Endothelial cell (in vitro differentiated cells): ENCODE results near the gene CIPC. TPM values are rescaled to one million over a fixed set of nuclear protein-coding genes. Genes with fewer than 3 reads are reported as not detected.

Experiments used
- DNase-seq: peaks from one replicate; pipeline ENCODE4 v3.0.0; 2021; ENCODE audit warnings: low spot score
- H3K27ac Mint-ChIP-seq: one replicate; pipeline ENCODE4 v1.8.0; 2021; ENCODE audit warnings: mixed read lengths, inconsistent platforms; ENCODE audit not compliant: unreplicated experiment
- H3K27me3 Mint-ChIP-seq: one replicate; pipeline ENCODE4 v1.8.0; 2021; ENCODE audit warnings: mild to moderate bottlenecking, moderate library complexity, mixed read lengths, inconsistent platforms; ENCODE audit not compliant: unreplicated experiment
- H3K36me3 Mint-ChIP-seq: one replicate; pipeline ENCODE4 v1.8.0; 2021; ENCODE audit warnings: mild to moderate bottlenecking, low read depth, mixed read lengths, inconsistent platforms; ENCODE audit not compliant: unreplicated experiment
- H3K4me1 Mint-ChIP-seq: one replicate; pipeline ENCODE4 v1.8.0; 2021; ENCODE audit warnings: mild to moderate bottlenecking, mixed read lengths, inconsistent platforms; ENCODE audit not compliant: unreplicated experiment
- H3K4me3 Mint-ChIP-seq: one replicate; pipeline ENCODE4 v1.8.0; 2021; ENCODE audit warnings: mild to moderate bottlenecking, mixed read lengths, inconsistent platforms; ENCODE audit not compliant: unreplicated experiment
- H3K9me3 Mint-ChIP-seq: one replicate; pipeline ENCODE4 v1.8.0; 2021; ENCODE audit warnings: mixed read lengths, inconsistent platforms; ENCODE audit not compliant: unreplicated experiment
- CTCF ChIP-seq: fragments of 200-600 bp; sonication (generic); IDR thresholded peaks from one replicate; pipeline ENCODE4 v1.5.0; 2021; ENCODE audit warnings: antibody characterized with exemption; ENCODE audit not compliant: unreplicated experiment
- total RNA-seq: library from RNA; stranded (reverse); fragmentation: NEBNext Ultra II Directional; extraction: Animal tissue kit (Norgen Biotek cat#: 25700); gene quantifications from one replicate; pipeline ENCODE4 v1.2.1, GENCODE V29; 2021; ENCODE audit not compliant: unreplicated experiment

The CIPC gene
- total RNA-seq, 1 donor from 2014 or later: 42.4 TPM

GRCh38 chr14:77082356-77082755, 15.7 kb upstream of the CIPC start:
- Mint-ChIP-seq H3K36me3 (no peaks in the 10 kb centered on the region), H3K4me1 (peaks cover 30% of the 10 kb centered on the region), H3K4me3 (no peak overlapping the region), H3K27ac (no peak overlapping the region), H3K9me3 (no peaks in the 10 kb centered on the region), H3K27me3 (peaks cover 8% of the 10 kb centered on the region)
- DNase-seq: no peak
- TF ChIP-seq CTCF: no peak

- Mint-ChIP-seq H3K27me3 (peaks cover 8% of the 10 kb centered on the region), H3K36me3 (no peaks in the 10 kb centered on the region), H3K27ac (no peak overlapping the region), H3K9me3 (no peaks in the 10 kb centered on the region), H3K4me1 (peaks cover 30% of the 10 kb centered on the region), H3K4me3 (no peak overlapping the region)
- TF ChIP-seq CTCF: no peak
- DNase-seq: no peak
Observed at GRCh38 chr14:77083082-77083481, 15.0 kb upstream of the CIPC start.

DNA sequence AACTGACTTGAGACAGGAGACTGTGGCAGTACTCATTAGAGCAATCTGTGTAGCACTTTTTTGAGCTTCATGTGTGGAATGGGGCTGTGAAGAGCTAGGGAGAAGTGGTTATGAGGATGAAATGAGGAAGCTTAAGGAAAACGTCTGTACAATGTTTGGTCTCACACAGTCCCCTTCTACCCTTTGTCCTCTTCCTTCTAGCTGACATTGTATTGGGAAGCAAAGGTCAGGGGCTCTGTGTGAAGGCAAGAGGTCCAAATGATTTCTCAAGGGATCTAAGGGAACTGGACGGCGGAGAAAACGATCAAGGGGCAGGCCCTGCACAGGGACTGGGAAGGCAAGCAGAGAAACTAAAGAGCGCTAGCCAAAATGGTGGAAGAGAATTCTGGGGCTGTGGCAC, 13.1 kb upstream of the CIPC start:
- H3K4me1 Mint-ChIP-seq: peaks cover 23% of the 10 kb centered on the region
- no peak for TF ChIP-seq CTCF
- no peaks in the 10 kb centered on the region for H3K36me3 Mint-ChIP-seq
- H3K27ac Mint-ChIP-seq: peak overlapping the region; percentile 90
- H3K4me3 Mint-ChIP-seq: no peak overlapping the region
- DNase-seq: no peak
- H3K27me3 Mint-ChIP-seq: peaks cover 8% of the 10 kb centered on the region
- H3K9me3 Mint-ChIP-seq: no peaks in the 10 kb centered on the region

DNA sequence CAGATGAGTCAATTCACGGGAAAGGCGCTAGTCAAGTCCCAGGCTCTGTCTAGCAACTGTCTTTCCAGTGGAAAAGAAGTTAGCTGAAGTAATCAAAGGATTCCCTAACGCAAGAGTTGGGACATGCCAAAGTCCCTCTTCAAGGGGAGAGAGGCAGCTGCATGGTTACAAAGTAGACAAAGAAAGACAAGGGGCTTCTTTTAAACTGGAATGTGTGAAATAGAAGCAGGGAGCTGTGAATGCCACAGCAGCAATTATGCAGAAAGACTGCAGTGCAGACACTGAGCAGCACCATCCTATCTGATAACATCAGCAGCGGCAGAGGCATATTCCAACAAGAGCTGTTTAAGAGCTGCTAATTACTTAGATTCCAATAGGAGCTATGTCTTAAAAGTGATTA, 12.5 kb upstream of the CIPC start:
- peaks cover 23% of the 10 kb centered on the region for H3K4me1 Mint-ChIP-seq
- H3K4me3 Mint-ChIP-seq: no peak overlapping the region
- no peak for TF ChIP-seq CTCF

DNA sequence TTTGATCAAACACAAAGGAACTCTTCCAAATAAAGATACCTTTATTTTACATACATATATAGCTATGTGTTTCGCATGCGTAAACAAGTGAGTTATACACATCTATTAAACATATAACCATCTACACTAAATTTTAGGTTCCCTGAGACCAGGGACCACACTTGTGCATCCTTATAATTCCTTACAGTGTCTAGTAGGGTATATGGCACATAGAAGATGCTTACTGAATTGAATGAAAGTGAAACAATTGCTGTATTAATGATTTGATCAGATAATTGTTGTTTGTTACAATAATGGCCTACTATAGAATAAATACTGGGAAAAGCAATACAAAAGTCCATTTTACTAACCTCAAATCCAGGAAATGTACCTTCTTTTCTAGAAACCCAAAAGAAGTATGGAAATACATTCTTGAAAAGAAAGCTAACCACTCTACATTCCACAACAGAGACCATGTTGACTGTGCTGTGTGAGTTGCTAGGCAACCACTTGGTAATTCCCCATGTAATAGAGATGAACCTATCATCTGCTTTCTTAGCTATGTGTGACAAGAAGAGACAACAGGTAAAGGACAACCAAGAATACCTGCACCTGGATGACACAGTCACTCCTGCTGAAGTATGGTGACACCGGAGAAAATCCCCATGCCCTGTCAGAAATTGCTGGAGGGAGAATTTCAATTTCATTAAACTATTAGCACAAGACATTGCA, 11.9 kb upstream of the CIPC start:
- Mint-ChIP-seq H3K27me3 (peaks cover 8% of the 10 kb centered on the region), H3K27ac (peak overlapping the region; percentile 90), H3K36me3 (no peaks in the 10 kb centered on the region), H3K4me3 (no peak overlapping the region), H3K4me1 (peaks cover 20% of the 10 kb centered on the region), H3K9me3 (no peaks in the 10 kb centered on the region)
- TF ChIP-seq CTCF: no peak
- DNase-seq: no peak

More for the DNA sequence above, 12.5 kb upstream of the CIPC start:
- Mint-ChIP-seq H3K36me3 (no peaks in the 10 kb centered on the region), H3K9me3 (no peaks in the 10 kb centered on the region), H3K27ac (peak overlapping the region; percentile 90), H3K27me3 (peaks cover 8% of the 10 kb centered on the region)
- no peak for DNase-seq
